Muscle of leg (tissue), 11 donors: ENCODE measurements around the gene AKT3. TPM values are rescaled to one million over a fixed set of nuclear protein-coding genes. Genes with fewer than 3 reads are reported as not detected.

Experiments used
- DNase-seq: peaks from one replicate; pipeline ENCODE4 v3.0.0; 2013
- H3K27ac ChIP-seq: one replicate; pipeline ENCODE4 v1.5.1; 2013; ENCODE audit warnings: mild to moderate bottlenecking, low read length, control low read depth
- H3K27me3 ChIP-seq: one replicate; pipeline ENCODE4 v1.6.1; 2013; ENCODE audit warnings: low read length; ENCODE audit not compliant: control insufficient read depth, insufficient read depth
- H3K36me3 ChIP-seq: one replicate; pipeline ENCODE4 v1.6.1; 2013; ENCODE audit warnings: low read length; ENCODE audit not compliant: control insufficient read depth, insufficient read depth
- H3K4me1 ChIP-seq: one replicate; pipeline ENCODE4 v1.6.1; 2013; ENCODE audit warnings: low read length; ENCODE audit not compliant: control insufficient read depth, insufficient read depth
- H3K4me3 ChIP-seq: one replicate; pipeline ENCODE4 v1.5.1; 2013; ENCODE audit warnings: low read length, control low read depth
- H3K9me3 ChIP-seq: replicated peaks from 2 replicates; pipeline ENCODE4 v1.6.1; 2013; ENCODE audit warnings: low read depth, low read length; ENCODE audit not compliant: control insufficient read depth
- WGBS: methylation state at CpG from one replicate; pipeline ENCODE4 v1.1.5; 2013; ENCODE audit warnings: missing lambda C conversion rate; ENCODE audit not compliant: insufficient coverage; 5-methylcytosine and 5-hydroxymethylcytosine counted together
- polyA plus RNA-seq, 8 donors: library from polyadenylated mRNA; unstranded; fragments of 120-200 nt; gene quantifications; one replicate each; pipeline versions ENCODE4 v1.2.1 to v1.2.3, GENCODE V29; 2013; ENCODE audit warnings: inconsistent platforms in 1 of 8, low replicate concordance in 1 of 8; ENCODE audit not compliant: insufficient read length in 8 of 8, insufficient read depth in 1 of 8
- total RNA-seq: library from RNA; stranded (reverse); fragments of 120-200 nt; gene quantifications from one replicate; pipeline ENCODE4 v1.2.4, GENCODE V29; 2013

Gene AKT3
- total and polyA plus RNA-seq, 9 donors: 14.3 to 25.0 (median 19.6) TPM

- 100% methylated on average over 2 of the region's 6 CpGs for WGBS
- no peak overlapping the region for H3K27ac ChIP-seq
- H3K4me3 ChIP-seq: no peak overlapping the region
- peaks cover 2% of the 10 kb centered on the region for H3K4me1 ChIP-seq
- no peaks in the 10 kb centered on the region for H3K9me3 ChIP-seq
- no peaks in the 10 kb centered on the region for H3K36me3 ChIP-seq
- no peak for DNase-seq
- no peaks in the 10 kb centered on the region for H3K27me3 ChIP-seq
Observed at GRCh38 chr1:243449373-243449772, 400.7 kb downstream of the AKT3 start.

- no peak overlapping the region for H3K27ac ChIP-seq
Observed at GRCh38 chr1:243447844-243448243, 402.2 kb downstream of the AKT3 start.

GRCh38 chr1:243447347-243447746 lies 402.7 kb downstream of the AKT3 start:
- no peak overlapping the region for H3K27ac ChIP-seq
- H3K4me1 ChIP-seq: peaks cover 4% of the 10 kb centered on the region
- DNase-seq: no peak
- no peaks in the 10 kb centered on the region for H3K9me3 ChIP-seq
- no peaks in the 10 kb centered on the region for H3K27me3 ChIP-seq
- no peaks in the 10 kb centered on the region for H3K36me3 ChIP-seq
- H3K4me3 ChIP-seq: no peak overlapping the region
- no CpG with 5 or more reads among the region's 3 CpGs for WGBS

More at GRCh38 chr1:243447844-243448243, 402.2 kb downstream of the AKT3 start:
- Histone ChIP-seq H3K9me3 (no peaks in the 10 kb centered on the region), H3K27me3 (no peaks in the 10 kb centered on the region), H3K4me1 (peaks cover 4% of the 10 kb centered on the region), H3K36me3 (no peaks in the 10 kb centered on the region), H3K4me3 (no peak overlapping the region)
- 67% methylated on average over 1 of the region's 4 CpGs for WGBS
- DNase-seq: no peak

- Histone ChIP-seq H3K4me3 (no peak overlapping the region), H3K27ac (peak overlapping the region; percentile 21), H3K4me1 (peaks cover 4% of the 10 kb centered on the region), H3K36me3 (no peaks in the 10 kb centered on the region), H3K9me3 (no peaks in the 10 kb centered on the region), H3K27me3 (no peaks in the 10 kb centered on the region)
- peak; percentile 55 for DNase-seq
- no CpG with 5 or more reads among the region's 4 CpGs for WGBS
Observed at GRCh38 chr1:243443557-243443956, 406.5 kb downstream of the AKT3 start.

- no peak overlapping the region for H3K4me3 ChIP-seq
- no peak overlapping the region for H3K27ac ChIP-seq
- H3K4me1 ChIP-seq: peaks cover 2% of the 10 kb centered on the region
- no peak for DNase-seq
- H3K36me3 ChIP-seq: no peaks in the 10 kb centered on the region
- no peaks in the 10 kb centered on the region for H3K9me3 ChIP-seq
- H3K27me3 ChIP-seq: no peaks in the 10 kb centered on the region
Observed at GRCh38 chr1:243441601-243442000, 408.4 kb downstream of the AKT3 start.

- Histone ChIP-seq H3K27ac (no peak overlapping the region), H3K36me3 (no peaks in the 10 kb centered on the region), H3K4me1 (peaks cover 2% of the 10 kb centered on the region), H3K4me3 (no peak overlapping the region), H3K27me3 (no peaks in the 10 kb centered on the region), H3K9me3 (no peaks in the 10 kb centered on the region)
- no peak for DNase-seq
- 88% methylated on average over 2 of the region's 2 CpGs for WGBS
Observed at GRCh38 chr1:243440406-243440805, 409.6 kb downstream of the AKT3 start.

- Histone ChIP-seq H3K27me3 (no peaks in the 10 kb centered on the region), H3K27ac (no peak overlapping the region), H3K36me3 (no peaks in the 10 kb centered on the region), H3K4me3 (no peak overlapping the region), H3K9me3 (no peaks in the 10 kb centered on the region), H3K4me1 (peaks cover 2% of the 10 kb centered on the region)
- no CpG with 5 or more reads among the region's 2 CpGs for WGBS
- no peak for DNase-seq
Observed at GRCh38 chr1:243438815-243439214, 411.2 kb downstream of the AKT3 start.

Other genes with a start within 250 kb of the AKT3 start
- 63.7 TPM for gene ZBTB18, start 201.0 kb upstream of the AKT3 start, total RNA-seq
- gene ZBTB18, start 201.0 kb upstream of the AKT3 start, polyA plus RNA-seq: 10 to 100 TPM; 57.3 to 89.5 (median 75.9) TPM